Kidney (tissue), 14 donors: Measurements from ENCODE around the gene NSD1. TPM values are rescaled to one million over a fixed set of nuclear protein-coding genes. Genes with fewer than 3 reads are reported as not detected.
"Not testable (repeated sequence)": the region's sequence is repeated elsewhere in the genome, so short reads cannot be mapped to it uniquely, and the experiment has no call there.

Source experiments
- DNase-seq, 5 donors: peaks; one replicate each; pipeline ENCODE4 v3.0.0-alpha.2; 2013 to 2020
- FAIRE-seq: peaks from 2 replicates; lab custom pipeline; 2012; peaks lifted over from hg19 to GRCh38; lab: Jason Lieb, UNC
- H3K27ac ChIP-seq, 2 donors: one replicate each; pipeline ENCODE4 v1.7.0; 2013; ENCODE audit warnings: low read depth in 2 of 2, low read length in 2 of 2, inconsistent platforms in 1 of 2
- H3K27me3 ChIP-seq: one replicate; pipeline ENCODE4 v1.7.1; 2013; ENCODE audit warnings: low read length, inconsistent platforms; ENCODE audit not compliant: control insufficient read depth, insufficient read depth
- H3K36me3 ChIP-seq, 3 donors: one replicate each; pipeline versions ENCODE4 v1.7.0 to v1.7.1; 2013; ENCODE audit warnings: low read length in 3 of 3, control low read depth in 1 of 3, inconsistent platforms in 1 of 3; ENCODE audit not compliant: insufficient read depth in 3 of 3, control insufficient read depth in 2 of 3
- H3K4me1 ChIP-seq, 3 donors: one replicate each; pipeline versions ENCODE4 v1.7.0 to v1.7.1; 2013; ENCODE audit warnings: low read length in 3 of 3, inconsistent platforms in 1 of 3, low read depth in 1 of 3; ENCODE audit not compliant: control insufficient read depth in 2 of 3, insufficient read depth in 2 of 3
- H3K4me3 ChIP-seq, 3 donors: one replicate each; pipeline versions ENCODE4 v1.7.0 to v1.8.1; 2013; ENCODE audit warnings: low read length in 3 of 3, control low read depth in 1 of 3, inconsistent platforms in 1 of 3
- H3K9ac ChIP-seq, 3 donors: one replicate each; pipeline versions ENCODE4 v1.7.0 to v1.7.1; 2013; ENCODE audit warnings: low read length in 3 of 3, control low read depth in 1 of 3, inconsistent platforms in 1 of 3
- H3K9me3 ChIP-seq, 3 donors: one replicate each; pipeline versions ENCODE4 v1.7.0 to v1.7.1; 2013; ENCODE audit warnings: low read length in 3 of 3, control low read depth in 1 of 3, inconsistent platforms in 1 of 3; ENCODE audit not compliant: control insufficient read depth in 2 of 3, insufficient read depth in 1 of 3
- CTCF ChIP-seq: IDR thresholded peaks from 3 replicates; pipeline ENCODE4 v1.5.1; 2012; ENCODE audit warnings: mild to moderate bottlenecking, moderate library complexity, borderline replicate concordance; ENCODE audit not compliant: insufficient read depth; ENCODE audit errors: extremely low read depth
- intact Hi-C: fragments of 100-400 bp; cut with DNase I; formaldehyde crosslinking; loops from one replicate; pipeline ENCODE4 v1.11.1; 2022
- polyA plus RNA-seq: library from polyadenylated mRNA; stranded (reverse); fragments of 350-450 nt; fragmentation: Illumina TruSeq; extraction: RNeasy Lipid Tissue Mini Kit (QIAGEN cat#74804); gene quantifications from one replicate; pipeline ENCODE4 v1.2.3, GENCODE V29; 2014; ENCODE audit warnings: low read depth, low replicate concordance; ENCODE audit not compliant: insufficient read depth
- total RNA-seq: library from RNA; stranded (reverse); fragmentation: NEBNext Ultra II Directional; extraction: Animal tissue kit (Norgen Biotek cat#: 25700); gene quantifications from one replicate; pipeline ENCODE4 v1.2.1, GENCODE V29; 2021
- donor health status: control.
- donor health status: control.
- donor health status: control.
- donor health status: control.
- donor health status: control.
- donor health status: DM: yes; HTN: yes; CAD: no.
- donor health status: Normal renal cell carcinoma (clear cell type).

The NSD1 gene
- total and polyA plus RNA-seq, 2 donors from 2014 or later: 6.0 to 99.1 TPM

GRCh38 chr5:177176175-177176711 is 42.7 kb downstream of the NSD1 start:
- Histone ChIP-seq H3K9ac (no peak overlapping the region), H3K36me3 (no peaks in the 10 kb centered on the region), H3K27me3 (no peaks in the 10 kb centered on the region), H3K4me1 (peaks cover 0 to 7% (median 0%) of the 10 kb centered on the region in 3 donors), H3K27ac (no peak overlapping the region), H3K9me3 (no peaks in the 10 kb centered on the region), H3K4me3 (no peak overlapping the region)
- DNase-seq (peak in 1 of 5 donors; percentile 4), FAIRE-seq (no peak)
- TF ChIP-seq CTCF: no peak
- intact Hi-C loops: no loop called here

GRCh38 chr5:177177847-177178437 is 44.4 kb downstream of the NSD1 start:
- H3K9ac ChIP-seq, intact Hi-C loops, H3K4me1 ChIP-seq, FAIRE-seq, DNase-seq, H3K27ac ChIP-seq, H3K27me3 ChIP-seq, H3K4me3 ChIP-seq, H3K9me3 ChIP-seq, H3K36me3 ChIP-seq: not testable (repeated sequence)

GRCh38 chr5:177178733-177179304 is 45.2 kb downstream of the NSD1 start:
- Histone ChIP-seq H3K36me3 (no peaks in the 10 kb centered on the region), H3K4me1 (peaks cover 0 to 4% (median 0%) of the 10 kb centered on the region in 3 donors), H3K27ac (no peak overlapping the region), H3K9me3 (no peaks in the 10 kb centered on the region), H3K9ac (no peak overlapping the region), H3K27me3 (no peaks in the 10 kb centered on the region), H3K4me3 (no peak overlapping the region)
- intact Hi-C loops: no loop called here
- no peak for FAIRE-seq
- TF ChIP-seq CTCF: no peak
- no peak for DNase-seq

GRCh38 chr5:177179431-177179830 is 45.9 kb downstream of the NSD1 start:
- Histone ChIP-seq H3K4me1 (peaks cover 0 to 4% (median 0%) of the 10 kb centered on the region in 3 donors), H3K4me3 (no peak overlapping the region), H3K27me3 (no peaks in the 10 kb centered on the region), H3K27ac (no peak overlapping the region), H3K9me3 (no peaks in the 10 kb centered on the region), H3K36me3 (no peaks in the 10 kb centered on the region), H3K9ac (no peak overlapping the region)
- intact Hi-C loops: no loop called here
- DNase-seq (no peak), FAIRE-seq (no peak)
- TF ChIP-seq CTCF: no peak
